GM19099 (cell line): ENCODE results near the gene UST.

ENCODE experiments used
- POLR2A ChIP-seq: IDR thresholded peaks from 3 replicates; pipeline ENCODE4 v1.6.1; 2011; ENCODE audit warnings: low read depth; ENCODE audit not compliant: insufficient read length; ENCODE audit errors: extremely low read depth

The UST gene

DNA sequence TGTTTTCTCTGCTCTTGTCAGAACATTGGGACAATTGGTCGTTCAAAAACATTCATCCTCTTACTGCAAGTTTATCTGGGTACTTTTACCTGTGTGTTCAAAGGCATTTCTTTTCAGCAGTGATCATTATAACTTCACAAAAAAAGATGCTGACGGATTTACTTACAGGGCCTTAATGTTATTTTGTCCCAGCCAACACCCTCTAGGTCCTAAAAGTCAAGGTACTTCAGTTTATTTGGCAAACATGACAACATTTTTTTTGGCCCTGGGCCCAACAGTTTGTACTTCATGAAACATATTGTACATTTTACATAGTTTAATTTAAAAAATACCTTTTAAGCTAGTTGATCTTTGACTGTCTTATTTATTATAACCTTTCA lies 329.5 kb downstream of the UST start:
- no peak for TF ChIP-seq POLR2A

GRCh38 chr6:149077208-149077607 lies 330.4 kb downstream of the UST start:
- no peak for TF ChIP-seq POLR2A

GRCh38 chr6:149078211-149078782 lies 331.5 kb downstream of the UST start:
- no peak for TF ChIP-seq POLR2A

DNA sequence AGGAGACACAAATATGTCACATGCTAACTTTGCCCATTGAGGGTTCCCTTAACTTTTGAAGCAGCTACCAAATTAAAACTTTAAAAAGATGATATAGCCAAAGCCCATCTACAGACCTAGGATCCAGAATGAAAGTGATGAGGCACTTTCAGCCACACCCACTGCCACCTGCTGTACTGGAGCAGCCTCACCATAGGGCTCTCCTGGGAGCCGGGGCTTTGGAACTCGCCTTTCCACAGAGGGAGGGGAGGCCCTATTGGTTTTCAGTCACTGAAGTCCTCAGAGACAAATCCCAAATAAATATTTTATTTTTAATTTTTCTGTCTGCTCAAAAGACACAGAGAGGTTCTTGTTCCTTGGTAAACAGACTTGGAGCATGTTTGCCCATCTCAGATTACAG lies 332.6 kb downstream of the UST start:
- no peak for TF ChIP-seq POLR2A

DNA sequence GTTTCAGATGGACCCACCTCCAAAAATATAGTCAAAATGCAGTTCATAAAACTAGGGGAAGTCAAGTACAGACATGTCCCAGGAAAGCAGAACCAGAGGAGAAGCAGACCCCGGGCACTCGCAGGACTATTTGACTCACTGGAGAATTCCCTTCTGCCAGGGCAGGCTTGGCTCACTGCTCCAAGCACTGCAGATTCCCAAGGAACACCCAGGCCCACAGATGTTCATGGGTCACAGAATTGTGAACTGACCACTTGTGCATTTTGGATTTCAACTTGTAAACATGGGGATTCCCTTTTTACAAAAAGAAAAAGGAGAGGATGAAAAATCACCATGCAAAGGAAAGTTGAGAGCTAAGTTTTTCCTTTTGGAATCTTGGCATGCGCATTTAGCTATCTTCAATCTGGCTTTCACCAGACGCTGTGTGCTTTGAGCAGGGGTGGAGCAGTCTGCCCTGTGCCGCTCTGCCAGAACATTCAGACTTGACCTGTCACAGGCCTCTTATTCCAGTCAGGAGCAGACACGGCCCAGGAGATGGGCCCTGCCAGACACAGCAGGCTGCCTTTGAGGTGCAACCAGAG lies 333.2 kb downstream of the UST start:
- TF ChIP-seq POLR2A, result no peak

- TF ChIP-seq POLR2A, result no peak
Measured at GRCh38 chr6:149080511-149080910, 333.7 kb downstream of the UST start.

DNA sequence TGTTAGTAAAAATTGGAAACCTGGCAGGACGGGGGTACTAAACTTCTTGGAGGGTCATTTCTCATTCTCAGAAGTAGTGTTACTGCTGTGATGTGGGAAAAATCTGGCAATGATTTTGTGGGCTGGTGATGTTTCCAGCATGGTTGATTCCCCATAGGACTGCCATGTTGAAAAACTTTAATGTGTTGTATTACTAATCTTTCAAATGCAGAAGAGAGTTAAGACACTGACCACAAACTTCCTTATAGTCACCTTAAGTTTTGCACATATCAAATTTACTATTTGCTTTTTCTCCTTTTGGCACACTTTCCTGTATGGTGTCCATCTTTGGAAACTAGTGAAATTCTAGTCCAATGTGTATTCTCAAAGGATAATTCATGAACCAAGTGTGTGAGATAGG lies 334.5 kb downstream of the UST start:
- TF ChIP-seq POLR2A, result no peak

GRCh38 chr6:149082320-149082719 lies 335.5 kb downstream of the UST start:
- no peak for TF ChIP-seq POLR2A

DNA sequence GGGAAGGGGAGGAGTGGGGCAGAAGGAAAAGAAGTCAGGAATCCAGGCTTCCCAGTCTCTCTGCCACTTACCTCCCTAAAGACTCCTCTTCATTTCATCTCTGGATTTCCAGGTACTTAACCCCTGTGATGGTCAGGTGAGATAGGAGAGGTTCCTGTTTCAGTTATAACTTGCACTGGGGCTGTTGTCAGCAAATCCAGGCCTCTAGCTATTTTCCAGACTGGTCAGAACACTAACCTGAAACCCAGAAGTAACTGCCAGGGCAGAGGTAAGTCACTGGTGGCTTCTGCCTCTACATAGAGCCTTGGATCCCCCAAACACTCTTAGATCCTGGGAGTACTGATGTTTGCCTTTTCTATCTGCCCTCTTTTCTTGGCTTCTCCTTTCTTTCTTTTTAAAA lies 337.2 kb downstream of the UST start:
- no peak for TF ChIP-seq POLR2A

DNA sequence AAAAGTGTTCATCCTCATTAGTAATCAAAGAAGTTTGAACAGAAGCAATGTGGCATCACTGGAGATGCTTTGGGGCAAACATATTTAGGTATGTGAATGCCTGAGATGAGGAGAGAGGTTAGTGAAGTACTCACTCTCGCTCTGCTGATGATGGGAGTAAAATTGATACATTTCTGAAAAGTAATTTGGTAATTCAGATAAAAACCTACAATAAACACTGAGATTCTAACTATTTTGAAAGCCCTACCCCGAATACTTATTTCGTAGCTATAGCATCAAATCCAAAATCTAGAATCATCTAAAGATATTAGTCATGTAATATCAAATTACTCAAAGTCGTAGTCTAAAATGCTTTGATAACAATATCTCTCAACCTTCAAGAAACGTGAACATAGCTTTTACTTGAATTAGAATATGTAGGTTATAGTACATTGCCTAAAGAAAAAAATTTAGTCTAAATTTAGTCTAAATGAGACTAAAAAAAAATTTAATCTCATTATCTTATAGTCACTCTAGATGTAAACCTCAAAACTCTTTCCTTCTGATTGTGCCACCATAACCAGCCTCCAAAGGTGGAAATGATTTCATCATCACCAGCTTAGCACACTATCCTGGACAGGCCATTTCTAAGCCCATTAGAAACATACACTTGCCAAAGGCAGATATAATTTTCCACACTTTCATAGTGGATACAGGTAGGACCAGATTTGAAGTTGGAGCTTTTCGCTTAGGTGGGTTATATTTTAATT lies 338.2 kb downstream of the UST start:
- TF ChIP-seq POLR2A, result no peak

GRCh38 chr6:149085557-149085938 lies 338.7 kb downstream of the UST start:
- no peak for TF ChIP-seq POLR2A

GRCh38 chr6:149086363-149086762 lies 339.5 kb downstream of the UST start:
- no peak for TF ChIP-seq POLR2A

DNA sequence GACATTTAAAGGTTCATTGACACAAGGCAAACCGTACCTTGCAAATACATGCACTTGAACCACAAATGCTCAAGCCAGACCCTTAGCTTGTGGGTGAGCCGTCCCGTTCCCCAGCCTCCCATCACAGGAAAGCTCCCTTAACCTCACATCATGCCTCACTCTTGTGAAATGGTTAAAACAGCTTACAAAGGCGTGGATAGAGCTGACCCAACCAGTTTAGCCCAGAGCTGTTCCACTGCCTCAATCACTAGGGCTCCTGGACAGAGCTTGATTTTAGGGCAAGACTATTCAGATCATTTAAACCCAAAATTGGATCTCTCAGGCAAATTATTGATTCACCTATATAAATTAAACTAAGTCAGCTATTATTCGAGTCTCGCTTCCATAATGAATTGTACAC lies 341.1 kb downstream of the UST start:
- TF ChIP-seq POLR2A, result no peak

GRCh38 chr6:149088361-149088760 lies 341.5 kb downstream of the UST start:
- TF ChIP-seq POLR2A, result no peak

- TF ChIP-seq POLR2A, result no peak
Measured at GRCh38 chr6:149089510-149089909, 342.7 kb downstream of the UST start.

DNA sequence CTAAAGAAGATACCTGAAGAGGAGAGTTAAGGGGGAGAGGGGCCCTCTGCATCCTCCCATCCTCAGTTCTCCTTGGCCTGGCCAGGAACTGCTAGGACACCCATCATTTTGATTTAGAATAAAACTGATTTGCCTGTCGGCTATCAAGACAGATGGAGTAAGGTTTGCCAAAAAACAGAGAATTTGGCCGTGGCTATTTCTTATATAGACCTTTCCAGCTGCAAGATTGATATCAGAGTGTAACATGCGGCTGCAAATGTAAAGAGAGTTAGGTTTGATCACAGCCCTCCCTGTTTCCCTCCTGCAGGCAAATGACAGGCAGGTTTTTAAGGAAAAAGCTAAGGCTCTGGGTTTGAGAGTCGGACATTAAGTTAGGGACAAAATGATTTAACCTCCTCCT lies 344.1 kb downstream of the UST start:
- no peak for TF ChIP-seq POLR2A
